NCI-H2107 (cell line): ENCODE results near the gene ROS1.
"Not testable (repeated sequence)": the region's sequence is repeated elsewhere in the genome, so short reads cannot be mapped to it uniquely, and the experiment has no call there.

Source experiments
- DNase-seq: peaks from one replicate; lab custom pipeline; 2025; lab: John Stamatoyannopoulos, UW

Gene ROS1

GRCh38 chr6:117266257-117267053 is 159.3 kb downstream of the ROS1 start:
- no peak for DNase-seq

- DNase-seq: no peak
Measured at GRCh38 chr6:117265410-117266256, 160.1 kb downstream of the ROS1 start, which contains the start of gene VGLL2. Gene VGLL2 (plus strand): TSS chr6:117265558. CDS start chr6:117265764, 206 bp downstream.

GRCh38 chr6:117264692-117265409 is 160.9 kb downstream of the ROS1 start:
- DNase-seq: no peak

- no peak for DNase-seq
Measured at GRCh38 chr6:117264369-117264691, 161.4 kb downstream of the ROS1 start.

- DNase-seq: no peak
Measured at GRCh38 chr6:117263353-117263927, 162.3 kb downstream of the ROS1 start.

GRCh38 chr6:117262799-117263198 is 162.9 kb downstream of the ROS1 start:
- no peak for DNase-seq

GRCh38 chr6:117253785-117254184 is 172.0 kb downstream of the ROS1 start:
- DNase-seq: no peak

GRCh38 chr6:117244979-117245378 is 180.8 kb downstream of the ROS1 start:
- not testable (repeated sequence) for DNase-seq

- not testable (repeated sequence) for DNase-seq
Measured at GRCh38 chr6:117244571-117244970, 181.2 kb downstream of the ROS1 start.
